GM21825 (cell line): ENCODE measurements around the gene CBX8.
A peak's percentile ranks its signal among the peaks of the same experiment; 100 is the strongest.

Experiments
- ATAC-seq: cut with Tn5 transposase; IDR thresholded peaks from one replicate; pipeline ENCODE4 v1.9.1; 2021; ENCODE audit warnings: mild to moderate bottlenecking, moderate library complexity; ENCODE audit not compliant: unreplicated experiment

Gene CBX8

DNA sequence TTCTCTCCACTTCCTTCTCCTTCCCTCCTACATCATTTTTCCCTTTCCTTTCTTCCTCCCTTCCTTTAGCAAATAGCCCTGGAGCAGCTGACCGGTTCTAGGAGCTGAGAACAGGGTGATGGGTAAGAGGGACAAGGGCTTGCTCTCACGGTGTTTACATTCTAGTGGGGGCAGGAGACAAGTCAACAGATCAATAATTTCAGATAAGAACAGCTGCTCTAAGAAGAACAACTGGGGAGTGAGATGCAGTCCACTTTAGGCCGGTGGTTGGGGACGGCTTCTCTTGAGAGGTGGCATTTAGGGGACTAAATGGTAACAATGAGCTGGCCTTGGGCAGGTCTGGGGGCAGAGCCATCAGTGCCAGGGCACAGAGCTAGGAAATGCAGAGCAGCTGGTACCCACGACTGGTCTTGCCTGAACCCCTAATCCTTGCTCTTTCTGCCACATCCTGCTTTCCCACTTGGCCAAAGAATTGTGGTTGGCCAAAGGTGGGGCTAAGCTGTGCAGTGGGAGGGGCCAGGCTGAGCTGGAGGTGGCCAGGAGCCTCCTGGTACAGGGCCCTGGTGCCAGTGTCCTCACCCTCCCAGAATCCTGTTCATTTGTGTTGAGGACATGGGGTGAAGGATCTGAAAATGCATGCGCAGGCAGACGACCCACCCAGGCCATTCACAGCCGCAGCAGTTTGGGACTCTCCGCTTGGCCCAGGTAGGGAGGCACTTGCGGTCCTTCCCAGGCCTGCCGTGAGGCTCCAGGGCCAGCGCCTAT lies 24.6 kb upstream of the CBX8 start:
- no peak for ATAC-seq

- no peak for ATAC-seq
Observed at GRCh38 chr17:79820959-79821330, 24.1 kb upstream of the CBX8 start.

DNA sequence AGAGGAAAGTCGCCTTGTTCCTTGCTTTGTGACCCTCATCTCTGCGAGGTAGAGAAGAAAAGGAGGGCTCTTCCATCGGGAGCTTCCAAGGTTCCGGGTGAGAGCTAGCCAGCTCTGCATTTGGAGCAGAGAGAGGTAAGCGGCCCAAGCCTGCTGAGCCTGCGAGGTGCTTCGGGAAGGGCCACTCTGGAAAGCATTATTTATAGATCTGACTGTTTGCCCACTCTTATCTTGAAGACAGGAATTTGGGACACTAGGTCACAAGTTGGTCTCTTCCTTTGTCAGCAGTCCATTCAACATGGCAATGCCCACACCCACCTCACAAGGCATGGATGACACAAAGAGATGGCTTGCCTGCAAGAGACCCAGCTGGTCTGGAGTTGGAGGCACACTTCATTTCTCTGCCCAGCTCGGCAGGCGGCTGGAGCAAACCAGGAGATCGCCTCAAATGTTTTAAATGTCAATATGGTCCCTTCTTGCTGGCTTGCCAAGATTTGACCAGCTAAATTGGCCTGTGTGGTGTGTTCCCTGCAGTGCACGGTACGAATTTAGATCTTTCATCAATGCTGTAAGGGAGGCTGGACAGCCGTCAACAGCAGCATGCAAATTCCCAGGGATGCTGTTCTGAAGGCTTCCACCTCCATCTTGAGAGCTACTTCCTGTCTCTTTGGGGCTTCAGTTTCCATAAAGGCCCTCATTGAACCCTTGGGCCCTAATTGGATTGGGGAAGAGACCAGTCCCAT lies 22.8 kb upstream of the CBX8 start:
- no peak for ATAC-seq

DNA sequence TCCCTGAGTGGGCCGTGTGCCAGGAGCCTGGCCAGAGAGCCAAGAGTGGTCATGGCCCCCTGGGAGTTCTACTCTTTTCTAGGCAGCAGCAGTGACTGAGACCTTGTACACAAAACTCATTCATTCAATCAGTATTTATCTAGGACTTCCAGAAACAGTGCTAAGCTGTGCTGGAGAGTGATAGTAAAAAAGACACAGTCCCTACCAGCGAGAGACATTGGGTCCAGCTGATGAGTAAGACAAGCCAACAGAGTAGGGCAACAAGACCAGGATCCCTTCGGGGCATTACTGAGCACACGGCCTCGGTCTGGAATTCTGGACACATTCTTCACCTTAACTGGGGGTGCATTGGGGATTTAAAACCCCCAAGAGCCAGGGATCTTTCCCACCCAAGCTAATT lies 22.2 kb upstream of the CBX8 start:
- no peak for ATAC-seq

DNA sequence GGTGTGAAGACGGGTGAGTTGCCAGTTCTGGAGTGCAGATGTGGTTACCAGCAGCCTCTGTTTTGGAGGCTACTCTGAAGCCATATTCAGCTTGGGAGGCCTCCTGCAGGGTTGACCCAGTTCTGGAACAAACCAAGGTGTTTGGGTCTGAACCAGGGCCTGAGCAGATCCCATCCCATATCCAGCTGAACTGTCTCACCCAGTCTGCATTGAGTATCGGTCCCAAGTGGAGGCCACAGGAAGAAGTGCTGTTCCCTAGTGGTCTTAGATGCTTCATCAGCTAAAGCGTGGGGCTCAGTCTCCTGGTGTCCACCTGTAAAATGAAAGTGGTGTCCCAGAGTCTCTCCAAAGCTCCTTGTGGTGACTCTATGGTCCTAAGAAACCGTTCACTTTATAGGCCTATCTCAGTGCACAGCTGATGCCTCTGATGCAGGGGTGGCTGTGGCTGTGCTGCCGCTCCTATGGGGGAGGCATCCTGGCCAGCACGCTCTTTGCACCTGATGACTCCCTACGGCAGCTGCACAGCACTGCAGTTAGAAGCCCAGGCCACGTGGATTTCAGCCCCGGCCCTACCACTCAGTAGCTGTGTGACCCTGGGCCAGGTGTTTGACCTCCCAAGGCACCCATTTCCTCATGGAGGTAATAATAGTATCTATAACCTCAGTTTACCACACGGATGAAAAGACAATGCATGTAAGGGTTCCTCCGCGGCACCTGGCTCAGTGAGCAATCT lies 21.3 kb upstream of the CBX8 start:
- no peak for ATAC-seq

DNA sequence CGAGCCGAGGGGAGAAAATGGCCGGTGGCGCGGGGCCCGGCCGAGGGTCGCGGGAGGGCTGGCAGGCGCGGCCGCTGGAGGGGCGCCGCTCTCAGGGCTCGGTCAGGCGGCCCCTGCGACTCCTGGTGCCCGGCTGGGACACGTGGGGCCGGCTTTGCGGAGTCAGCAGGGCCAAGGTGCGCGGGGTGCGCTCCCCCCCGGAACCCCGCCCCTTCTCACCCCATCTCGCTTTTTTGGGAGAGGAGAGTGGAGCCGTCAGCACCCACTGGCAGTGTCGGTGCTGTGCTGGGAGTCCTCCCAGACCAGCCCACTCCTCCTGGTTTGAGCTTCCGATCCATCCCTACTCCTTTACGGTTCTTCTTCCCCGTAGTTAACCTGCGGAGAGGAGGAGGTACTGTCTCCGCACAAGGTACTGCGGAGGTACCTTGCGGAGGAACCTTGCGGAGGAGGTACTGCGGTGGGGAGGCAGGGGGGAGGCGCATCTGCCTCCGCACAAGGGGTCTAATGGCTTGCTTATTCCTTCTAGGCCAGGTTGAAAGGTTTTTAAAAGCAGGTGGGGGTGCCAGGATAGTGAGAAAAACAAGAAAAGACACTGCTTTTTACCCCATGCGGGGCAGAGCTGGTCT lies 19.1 kb upstream of the CBX8 start:
- ATAC-seq: no peak

GRCh38 chr17:79814974-79815835 lies 18.3 kb upstream of the CBX8 start:
- no peak for ATAC-seq

DNA sequence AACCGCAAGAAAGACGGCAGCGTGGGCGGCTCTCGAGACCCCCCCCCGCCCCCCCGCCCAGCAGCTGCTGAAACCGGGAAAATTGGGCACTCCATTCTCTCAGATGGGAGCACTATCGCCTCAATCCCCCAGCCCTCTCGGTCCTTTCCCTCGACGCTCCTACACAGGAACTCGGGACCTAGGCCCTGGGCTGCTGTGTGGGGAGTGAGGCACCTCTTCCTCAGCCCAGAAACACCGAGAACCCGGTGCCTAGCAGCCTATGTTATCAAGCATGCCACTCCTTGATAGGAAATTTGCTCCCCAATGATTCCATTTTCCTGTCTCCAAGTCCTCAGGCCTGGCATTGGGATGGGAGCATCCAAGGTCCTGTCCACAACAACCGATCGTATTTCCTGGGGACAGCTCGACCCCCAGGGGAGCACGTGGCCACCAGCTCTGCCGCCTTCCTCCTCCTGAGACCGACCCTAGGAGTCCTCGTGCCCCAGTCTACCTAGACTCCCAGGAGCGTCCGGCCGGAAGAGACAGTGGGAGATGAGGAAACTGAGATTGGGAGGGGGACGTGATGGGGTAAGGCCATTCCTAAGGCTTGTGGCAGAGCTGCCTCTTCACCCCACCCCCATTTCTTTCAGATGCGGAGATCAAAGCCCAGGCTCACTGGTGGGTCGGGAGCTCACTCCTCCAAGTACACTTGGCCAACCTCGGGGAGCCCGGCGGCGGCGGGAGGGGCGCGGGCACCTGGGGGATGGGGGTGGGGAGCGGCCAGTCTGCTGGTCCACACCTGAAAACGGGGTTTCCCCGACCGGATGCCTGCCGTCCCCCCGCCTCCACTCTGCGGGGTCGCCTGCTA lies 17.5 kb upstream of the CBX8 start:
- no peak for ATAC-seq

DNA sequence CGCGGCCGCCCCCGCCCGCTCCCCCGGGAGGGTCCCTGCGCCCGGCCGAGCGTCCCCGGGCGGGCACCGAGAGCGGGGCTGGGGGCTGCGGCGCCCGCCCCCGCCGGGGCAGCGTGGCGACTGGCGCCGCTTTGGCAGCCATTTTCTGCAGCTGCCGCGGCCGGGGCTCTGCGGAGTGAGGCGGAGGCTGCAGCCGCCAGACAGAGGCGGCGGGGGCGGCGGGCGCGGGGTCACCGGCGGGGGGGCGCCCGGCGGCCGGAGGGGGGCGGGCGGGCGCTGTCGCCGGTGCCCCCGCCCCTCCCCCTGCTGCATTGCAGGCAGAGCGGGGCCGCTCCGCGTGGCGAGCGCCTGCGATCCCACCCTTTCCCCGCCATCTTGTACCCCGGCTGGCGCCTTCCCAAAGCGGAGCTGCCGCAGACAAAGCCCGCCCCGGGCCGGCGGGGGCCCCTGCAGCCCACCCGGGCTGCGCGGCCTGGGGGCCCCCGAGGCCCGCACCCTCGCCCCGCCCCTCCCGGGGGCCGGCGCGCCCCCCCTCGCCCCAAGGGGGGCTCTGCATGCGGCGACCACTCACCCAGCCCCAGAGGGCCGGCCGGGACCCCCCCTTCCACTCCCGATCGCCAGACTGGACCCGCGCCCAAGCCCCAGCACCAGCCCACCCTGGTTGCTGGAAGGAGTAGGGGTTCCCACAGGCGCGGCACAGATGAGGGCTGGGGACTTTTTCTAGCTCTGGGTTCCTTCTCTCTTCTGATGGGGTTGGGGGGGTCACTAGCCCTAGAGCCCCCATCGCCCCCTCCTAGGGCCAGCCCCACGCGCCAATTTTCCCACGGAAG lies 16.6 kb upstream of the CBX8 start:
- no peak for ATAC-seq

DNA sequence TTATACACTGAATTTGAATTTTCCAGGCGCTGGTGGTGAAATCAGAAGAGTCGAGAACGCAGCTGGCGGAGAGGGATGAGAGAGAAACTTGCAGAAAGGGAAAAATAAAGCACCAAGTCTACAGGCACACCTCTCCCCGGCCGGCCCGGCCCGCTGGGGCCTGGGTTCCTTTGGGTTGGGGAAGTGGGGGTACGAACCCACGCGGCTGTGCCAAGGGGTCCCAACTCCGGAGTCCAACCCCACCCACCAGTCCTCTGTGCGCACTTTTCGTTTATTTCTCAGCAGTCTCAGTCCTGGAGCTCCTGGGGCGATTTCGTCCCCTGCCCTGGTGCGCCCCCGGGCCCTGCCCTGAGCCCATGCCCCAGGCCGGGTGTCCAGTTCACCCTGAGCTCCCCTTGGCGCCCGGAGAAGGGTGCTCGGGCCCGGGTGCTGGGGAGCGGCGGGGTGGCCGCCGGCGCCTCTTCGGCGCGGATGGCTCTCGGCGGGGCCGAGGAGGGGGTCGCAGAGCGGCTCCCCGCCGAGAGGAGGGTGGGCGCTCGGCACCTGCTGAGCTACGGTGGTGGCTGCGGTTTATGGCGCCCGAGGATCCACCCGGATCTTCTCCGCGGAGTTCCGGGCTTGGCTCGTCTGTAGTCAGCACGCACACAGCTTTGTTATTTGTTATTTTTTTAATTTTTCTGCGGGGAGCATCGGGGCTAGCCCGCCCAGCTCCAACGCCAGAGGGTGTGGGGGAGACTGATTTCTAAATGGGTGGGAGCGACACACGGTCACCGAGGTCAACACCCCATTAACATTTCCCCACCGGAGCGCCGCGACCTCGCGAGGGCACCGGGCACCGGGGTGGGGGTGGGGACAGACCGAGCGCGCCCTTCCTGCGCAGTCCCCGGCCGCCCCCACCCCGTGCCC lies 15.7 kb upstream of the CBX8 start:
- no peak for ATAC-seq

- no peak for ATAC-seq
Observed at GRCh38 chr17:79811868-79812352, 15.0 kb upstream of the CBX8 start.

DNA sequence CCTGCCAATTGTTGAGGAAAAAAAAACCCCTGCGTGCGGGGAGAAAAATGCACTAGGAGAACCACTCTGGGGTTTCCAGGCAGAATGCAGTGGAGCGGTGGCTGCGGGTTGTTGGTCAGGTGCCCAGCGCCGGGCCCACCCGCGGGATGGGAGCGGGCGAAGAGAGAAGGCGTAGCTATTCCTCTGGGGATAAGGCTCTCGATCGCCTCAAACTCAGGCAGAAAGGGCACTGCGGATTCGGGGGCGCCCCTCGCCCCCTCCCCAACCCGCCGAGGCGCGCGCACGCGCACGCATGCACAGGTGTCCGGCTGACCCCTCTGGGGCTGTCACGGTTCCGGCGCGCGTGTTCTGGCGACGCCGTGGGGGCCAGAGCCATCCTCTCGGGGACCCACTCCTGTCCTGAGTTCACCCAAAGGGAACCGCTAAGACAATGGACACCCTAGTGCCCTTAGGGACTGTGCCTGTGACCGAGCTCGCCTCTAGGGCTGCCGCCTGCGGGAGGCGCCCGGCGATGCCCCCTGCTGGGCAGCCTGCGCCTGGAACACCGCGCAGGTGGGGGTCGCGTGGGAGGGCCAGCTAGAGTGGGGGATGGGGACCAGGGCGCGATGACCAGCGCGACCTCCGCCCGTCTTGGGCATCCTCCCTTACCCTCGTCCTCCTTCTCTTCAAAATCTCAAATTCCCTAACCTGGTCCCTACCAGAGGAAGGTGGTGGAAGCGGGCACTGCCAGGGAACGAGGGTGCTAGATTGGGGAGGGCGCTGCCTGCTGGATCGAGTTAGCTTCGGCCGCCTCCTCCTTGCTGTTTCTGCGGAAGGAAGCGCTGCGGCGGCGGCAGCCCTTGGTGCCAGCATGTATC lies 14.4 kb upstream of the CBX8 start:
- ATAC-seq: no peak

DNA sequence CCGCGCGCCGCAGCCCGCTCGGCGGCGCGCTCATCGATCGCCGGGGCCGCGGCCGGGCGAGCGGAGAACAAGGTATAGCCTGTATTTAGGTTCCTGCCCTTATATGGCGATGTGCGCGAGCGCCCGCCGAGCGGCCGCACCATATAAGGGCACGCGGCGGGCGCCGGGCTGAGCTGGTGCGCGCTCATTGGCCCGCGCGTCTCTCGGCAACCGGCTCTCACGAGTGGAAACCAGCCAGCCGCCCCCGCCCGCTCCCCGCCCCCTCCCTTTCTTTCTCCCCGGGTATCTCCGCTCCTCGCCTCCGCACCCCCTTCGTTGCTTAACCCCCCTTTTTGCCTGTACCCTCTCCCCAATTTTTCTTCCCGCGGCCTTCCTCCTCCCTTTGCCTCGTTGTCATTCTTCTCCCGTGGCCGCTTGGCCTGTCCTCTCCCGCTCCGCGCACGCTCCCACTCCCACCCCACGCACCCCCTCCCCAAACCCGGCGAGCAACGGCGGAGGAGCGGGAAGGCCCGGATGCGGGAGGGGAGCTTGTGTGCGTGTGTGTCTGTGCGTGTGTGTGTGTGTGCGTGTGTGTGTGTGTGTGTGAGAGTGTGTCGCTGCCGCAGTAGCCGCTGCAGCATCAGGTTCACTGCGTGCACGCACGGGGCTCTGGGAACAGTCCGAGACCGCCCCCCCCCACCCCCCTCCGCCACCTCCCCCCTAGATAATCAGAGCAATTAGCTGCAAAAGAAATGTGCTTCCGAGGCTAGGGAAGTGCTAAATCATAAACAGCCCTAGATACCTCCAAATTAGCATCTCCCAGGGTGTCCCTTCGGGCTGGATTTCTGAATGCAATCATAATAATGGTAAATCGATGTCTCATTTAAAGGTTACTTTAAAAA lies 13.5 kb upstream of the CBX8 start:
- ATAC-seq: peak; percentile 58

DNA sequence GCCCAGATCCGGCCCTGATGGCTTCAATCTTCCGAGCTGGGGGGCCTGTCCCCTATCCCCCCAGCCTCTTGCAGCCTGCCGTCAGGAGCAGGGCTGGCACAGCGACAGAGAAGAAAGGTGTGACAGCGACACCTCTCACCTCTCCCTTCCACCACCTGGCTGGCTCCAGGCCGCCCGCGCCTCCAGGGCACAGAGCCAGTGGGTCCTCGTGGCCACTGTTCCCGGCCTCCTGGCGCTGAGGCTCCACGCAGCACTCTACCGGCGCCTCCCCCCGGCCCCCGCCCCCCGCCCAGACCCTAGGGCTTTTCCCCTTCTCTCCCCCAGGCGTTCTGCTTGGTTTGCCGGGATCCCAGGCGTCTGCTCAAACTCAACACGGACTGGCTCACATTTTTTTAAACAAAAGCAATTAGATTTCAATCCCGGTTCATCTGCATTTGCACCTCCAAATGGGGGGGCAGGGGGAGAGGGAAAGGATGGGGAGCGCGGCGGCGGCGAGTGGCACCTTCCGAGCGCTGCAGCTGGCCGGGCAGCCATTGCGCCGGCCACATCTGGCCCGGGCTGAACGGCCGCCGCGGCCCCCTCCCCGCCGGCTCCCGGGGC lies 12.8 kb upstream of the CBX8 start:
- ATAC-seq: no peak
